ENCODE measurements around the gene MYOM3.

MYOM3 gene

DNA sequence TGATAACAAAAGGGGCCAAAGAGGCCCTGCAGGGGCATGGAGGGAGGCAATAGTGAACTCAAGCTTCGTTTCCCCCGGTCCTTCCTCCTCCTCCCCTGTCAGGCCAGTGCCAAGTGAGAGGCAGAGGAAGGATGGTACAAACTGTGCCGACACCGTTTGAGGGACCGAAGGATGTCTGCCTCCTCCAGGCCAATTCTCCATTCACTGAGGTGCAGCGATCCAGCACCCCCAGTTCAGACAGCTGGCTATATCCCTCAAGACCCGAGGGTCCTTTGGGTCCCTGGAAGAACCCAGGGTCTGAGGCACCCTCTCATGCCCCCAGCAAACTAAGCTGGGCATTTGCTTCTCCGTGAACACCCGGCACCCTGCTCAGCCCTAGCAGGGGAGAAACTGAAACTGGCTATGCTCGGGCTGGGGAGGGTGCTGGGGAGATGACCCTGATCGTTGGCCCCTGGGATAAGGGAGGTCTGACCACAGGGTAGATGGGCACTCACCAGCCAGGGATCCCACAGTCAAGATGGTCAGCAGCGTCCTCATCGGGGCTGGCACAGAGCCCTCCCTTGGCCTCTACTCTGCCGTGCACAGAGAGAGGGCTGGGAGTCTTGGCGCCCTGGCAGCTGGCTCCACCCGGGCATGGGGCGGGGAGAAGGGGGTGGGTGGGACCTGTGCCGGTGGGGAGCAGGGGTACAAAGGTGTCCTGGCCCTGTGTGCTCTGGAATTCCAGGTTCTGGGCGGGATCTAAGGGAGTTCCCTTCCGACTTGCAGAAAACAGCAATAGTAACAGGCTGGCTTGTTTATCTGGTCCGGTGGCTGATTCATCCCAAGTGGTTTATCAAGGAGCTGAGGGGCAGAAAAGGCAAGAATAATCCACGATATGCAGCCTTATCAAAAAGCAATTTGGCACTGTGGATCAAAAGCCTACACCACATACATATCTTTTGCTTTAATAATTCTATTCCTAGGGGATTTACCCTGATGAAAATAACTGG, 30.9 kb upstream of the MYOM3 start, which contains the start of gene IL22RA1:
IL22RA1 (minus strand) TSS at position 595 of the 989 bp plus-strand sequence; CDS start at position 537, 58 bp downstream.
- H3K4me1 Mint-ChIP-seq (ENCODE audit: low read depth), result no peaks in the 10 kb centered on the region
- H3K27me3 Mint-ChIP-seq, result peaks cover 6% of the 10 kb centered on the region
- H3K9me3 Mint-ChIP-seq, result no peaks in the 10 kb centered on the region
- no peak within 1 kb of the TSS for H3K27ac Mint-ChIP-seq
- no peaks in the 10 kb centered on the region for H3K36me3 Mint-ChIP-seq (ENCODE audit: low read depth)
- DNase-seq, result no peak
- no peak within 1 kb of the TSS for H3K4me3 Mint-ChIP-seq

DNA sequence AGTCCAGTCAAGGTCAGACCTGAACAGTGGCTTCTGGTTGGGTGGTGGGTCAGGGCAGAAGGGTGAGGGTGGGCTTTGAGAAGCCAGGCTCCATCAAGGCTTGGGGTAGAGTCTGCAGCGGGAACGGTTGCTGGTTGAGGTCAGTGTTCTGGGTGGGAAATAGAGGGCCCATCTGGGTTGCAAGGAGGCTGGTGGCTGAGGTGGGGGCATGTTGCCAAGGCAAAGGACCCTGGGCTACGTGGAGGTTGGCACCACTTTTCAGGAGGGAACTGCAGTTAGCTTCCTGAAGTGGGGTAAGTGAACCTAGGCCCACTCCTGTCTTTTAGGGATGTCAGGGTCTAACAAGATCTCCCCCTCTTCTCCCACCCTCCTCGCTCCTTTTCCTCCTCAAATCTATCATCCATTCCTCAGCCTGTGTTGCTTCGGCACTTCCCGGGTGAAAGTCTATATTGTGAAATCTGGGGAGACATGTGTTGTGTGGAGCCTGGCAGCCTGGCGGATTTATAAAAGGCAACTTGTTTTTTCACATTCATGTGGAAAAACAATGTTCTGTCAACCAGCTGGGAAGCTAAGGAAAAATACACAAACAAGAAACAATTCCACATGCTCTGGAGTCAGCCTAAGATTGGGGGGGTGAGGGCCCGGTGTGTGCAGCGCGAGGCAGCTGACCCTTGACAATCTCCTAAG, 29.5 kb upstream of the MYOM3 start:
- no peaks in the 10 kb centered on the region for H3K4me1 Mint-ChIP-seq (ENCODE audit: low read depth)
- H3K27me3 Mint-ChIP-seq, result peaks cover 8% of the 10 kb centered on the region
- H3K27ac Mint-ChIP-seq, result no peak overlapping the region
- no peak overlapping the region for H3K4me3 Mint-ChIP-seq
- DNase-seq, result no peak
- H3K9me3 Mint-ChIP-seq, result no peaks in the 10 kb centered on the region
- H3K36me3 Mint-ChIP-seq (ENCODE audit: low read depth), result no peaks in the 10 kb centered on the region

DNA sequence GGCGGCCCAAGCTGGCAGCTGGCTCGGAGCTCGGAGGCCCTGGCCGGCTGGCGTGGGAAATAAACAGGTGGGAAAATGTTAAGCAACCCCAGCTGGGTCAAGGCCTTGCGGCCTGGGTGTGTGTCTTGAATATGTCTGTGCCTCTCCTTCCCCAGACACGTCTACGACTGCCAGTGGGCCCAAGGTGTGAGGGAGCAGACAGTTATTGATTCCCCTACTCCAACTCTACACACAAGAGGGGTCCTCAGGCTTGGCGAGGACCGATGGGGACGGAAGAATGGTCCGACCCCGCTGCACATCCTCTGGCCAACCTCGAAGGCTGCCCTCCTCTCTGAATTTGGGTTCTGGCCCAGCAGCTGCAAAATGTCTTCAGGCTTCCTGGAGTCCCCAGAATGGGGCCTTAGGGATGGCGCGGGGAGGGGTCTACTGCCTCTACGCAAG, 28.8 kb upstream of the MYOM3 start:
- H3K4me1 Mint-ChIP-seq (ENCODE audit: low read depth), result no peaks in the 10 kb centered on the region

DNA sequence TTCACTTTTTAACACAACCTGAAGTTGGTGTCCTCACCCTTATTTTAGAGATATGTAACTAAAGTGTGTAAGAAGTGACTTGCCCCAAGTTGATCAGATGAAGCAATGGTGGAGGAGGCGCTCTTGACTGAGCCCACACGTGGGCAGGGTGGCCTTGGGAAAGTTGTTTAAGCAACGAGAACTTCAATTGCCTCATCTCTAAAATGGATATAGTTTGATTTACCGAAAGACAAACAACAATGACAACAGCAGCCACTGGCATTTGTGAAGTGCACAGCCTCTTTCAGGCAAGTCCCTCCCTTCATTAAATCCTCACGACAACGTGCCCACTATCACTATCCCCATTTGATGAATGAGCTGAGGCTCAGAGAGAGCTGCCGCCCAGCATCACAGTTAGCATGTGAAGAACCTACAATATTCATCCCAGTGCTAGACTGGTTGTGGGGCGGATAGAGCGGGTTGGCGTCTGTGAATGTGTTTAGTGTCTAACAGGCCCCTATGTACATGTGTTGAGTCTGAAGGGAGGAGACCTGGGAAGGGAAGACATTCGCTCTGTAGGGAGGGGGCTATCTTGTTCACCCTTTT, 28.0 kb upstream of the MYOM3 start:
- Mint-ChIP-seq H3K9me3 (no peaks in the 10 kb centered on the region), H3K36me3 (ENCODE audit: low read depth) (no peaks in the 10 kb centered on the region), H3K4me3 (no peak overlapping the region), H3K4me1 (ENCODE audit: low read depth) (no peaks in the 10 kb centered on the region), H3K27me3 (peaks cover 12% of the 10 kb centered on the region), H3K27ac (no peak overlapping the region)
- no peak for DNase-seq

More for the DNA sequence above, 28.8 kb upstream of the MYOM3 start:
- Mint-ChIP-seq H3K4me3 (no peak overlapping the region), H3K9me3 (no peaks in the 10 kb centered on the region), H3K27me3 (peaks cover 12% of the 10 kb centered on the region), H3K27ac (no peak overlapping the region), H3K36me3 (ENCODE audit: low read depth) (no peaks in the 10 kb centered on the region)
- DNase-seq, result no peak

DNA sequence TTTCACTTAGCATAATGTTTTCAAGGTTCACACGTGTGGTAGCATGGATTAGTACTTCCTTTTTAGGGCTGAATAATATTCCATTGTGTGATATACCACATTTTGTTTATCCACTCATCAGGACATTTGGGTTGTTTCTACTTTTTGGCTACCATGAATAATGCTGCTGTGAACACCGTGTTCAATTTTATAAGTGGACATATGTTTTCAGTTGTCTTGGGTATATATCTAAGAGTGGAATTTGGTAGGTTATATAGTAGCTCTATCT, 27.2 kb upstream of the MYOM3 start:
- H3K4me1 Mint-ChIP-seq (ENCODE audit: low read depth), result no peaks in the 10 kb centered on the region
- DNase-seq, result no peak
- H3K27ac Mint-ChIP-seq, result no peak overlapping the region

DNA sequence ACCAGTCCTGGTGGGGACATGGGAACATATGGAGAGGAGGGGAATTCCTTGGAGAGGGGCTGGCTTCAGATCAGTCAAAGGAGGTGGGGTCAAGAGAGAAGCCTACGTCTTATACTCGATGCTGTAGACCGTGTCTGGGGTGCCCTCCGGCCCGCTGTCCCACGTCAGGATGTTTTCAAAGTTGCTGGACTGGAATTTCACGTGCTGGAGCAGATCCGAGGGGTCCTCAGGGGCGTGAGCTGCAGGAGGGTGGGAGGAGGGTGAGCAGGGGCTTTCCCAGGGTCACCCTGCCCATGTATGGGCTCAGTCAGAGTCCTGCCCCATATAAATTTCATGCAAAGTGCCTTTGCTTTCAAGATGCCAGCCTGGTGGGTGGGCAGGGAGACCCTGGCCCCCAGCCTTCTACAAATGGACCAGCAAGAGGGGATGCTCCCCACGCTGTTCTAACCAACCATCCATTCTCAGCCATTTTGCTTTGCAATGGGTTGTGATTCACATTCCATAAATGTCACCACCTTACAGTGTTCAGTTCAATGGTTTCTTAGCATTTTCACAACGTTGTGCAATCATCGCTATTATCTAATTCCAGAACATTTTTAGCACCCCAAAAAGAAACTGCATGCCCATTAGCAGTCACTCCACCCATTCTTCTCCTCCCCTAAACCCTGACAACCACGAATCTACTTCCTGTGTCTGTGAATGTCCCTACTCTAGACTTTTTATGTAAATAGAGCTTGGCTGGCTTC, 26.7 kb upstream of the MYOM3 start:
- Mint-ChIP-seq H3K27me3 (peaks cover 10% of the 10 kb centered on the region), H3K36me3 (ENCODE audit: low read depth) (no peaks in the 10 kb centered on the region)

More for the DNA sequence above, 27.2 kb upstream of the MYOM3 start:
- H3K4me3 Mint-ChIP-seq, result no peak overlapping the region
- no peaks in the 10 kb centered on the region for H3K9me3 Mint-ChIP-seq
- peaks cover 11% of the 10 kb centered on the region for H3K27me3 Mint-ChIP-seq
- no peaks in the 10 kb centered on the region for H3K36me3 Mint-ChIP-seq (ENCODE audit: low read depth)

DNA sequence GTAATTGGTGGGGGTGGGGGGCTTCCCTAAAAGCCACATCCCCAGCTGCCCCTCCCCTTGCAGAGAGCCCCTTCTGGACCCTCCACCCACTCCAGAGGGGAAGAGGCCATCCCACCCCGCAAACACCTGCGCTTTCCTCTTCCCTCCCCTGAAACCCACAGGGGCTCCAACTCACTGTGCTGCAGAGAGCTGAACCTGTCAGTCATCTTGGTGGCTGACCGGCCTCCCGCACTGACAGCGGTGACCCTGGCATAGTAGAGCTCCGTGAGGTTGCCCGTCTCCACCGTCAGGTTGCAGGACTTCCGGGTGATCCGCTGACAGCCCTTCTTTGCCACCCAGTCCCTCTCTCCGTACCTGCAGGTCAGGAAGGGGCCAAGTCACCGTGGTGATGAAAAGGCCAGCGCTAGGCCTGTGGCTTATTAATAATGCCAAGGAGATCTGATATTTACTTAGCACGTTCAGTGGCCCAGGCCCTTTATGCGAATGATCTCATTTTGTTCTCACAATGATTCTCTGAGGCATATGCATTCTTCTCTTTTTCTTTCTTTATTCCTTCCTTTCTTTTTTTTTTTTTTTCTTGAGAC, 25.1 kb upstream of the MYOM3 start:
- Mint-ChIP-seq H3K36me3 (ENCODE audit: low read depth) (no peaks in the 10 kb centered on the region), H3K4me1 (ENCODE audit: low read depth) (no peaks in the 10 kb centered on the region), H3K9me3 (no peaks in the 10 kb centered on the region), H3K4me3 (no peak overlapping the region), H3K27me3 (peaks cover 10% of the 10 kb centered on the region), H3K27ac (no peak overlapping the region)
- no peak for DNase-seq

More for the DNA sequence above, 26.7 kb upstream of the MYOM3 start:
- Mint-ChIP-seq H3K4me3 (no peak overlapping the region), H3K9me3 (no peaks in the 10 kb centered on the region), H3K4me1 (ENCODE audit: low read depth) (no peaks in the 10 kb centered on the region), H3K27ac (no peak overlapping the region)
- DNase-seq, result no peak

DNA sequence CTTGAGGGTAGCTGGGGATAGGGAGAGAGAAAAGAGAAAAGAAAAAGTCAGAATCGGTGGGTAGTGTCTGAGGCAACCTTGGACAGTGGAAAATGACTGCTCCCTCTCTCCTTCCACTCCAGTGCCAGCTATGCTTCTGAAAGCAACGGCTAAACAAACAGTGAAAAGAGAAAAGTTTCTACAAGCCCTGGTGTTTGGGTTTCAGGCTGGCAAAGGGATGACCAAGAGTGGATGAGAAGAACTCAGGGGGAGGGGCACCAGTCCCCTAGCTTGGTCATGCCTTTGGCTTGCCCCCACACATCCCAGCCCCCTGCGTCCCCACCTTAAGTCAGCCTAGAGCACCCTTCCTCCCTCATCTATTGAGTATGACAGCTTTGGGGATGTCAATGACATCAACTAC, 22.4 kb upstream of the MYOM3 start:
- Mint-ChIP-seq H3K9me3 (no peaks in the 10 kb centered on the region), H3K27me3 (peaks cover 10% of the 10 kb centered on the region), H3K4me3 (no peak overlapping the region), H3K4me1 (ENCODE audit: low read depth) (no peaks in the 10 kb centered on the region), H3K36me3 (ENCODE audit: low read depth) (no peaks in the 10 kb centered on the region), H3K27ac (no peak overlapping the region)
- DNase-seq, result no peak

DNA sequence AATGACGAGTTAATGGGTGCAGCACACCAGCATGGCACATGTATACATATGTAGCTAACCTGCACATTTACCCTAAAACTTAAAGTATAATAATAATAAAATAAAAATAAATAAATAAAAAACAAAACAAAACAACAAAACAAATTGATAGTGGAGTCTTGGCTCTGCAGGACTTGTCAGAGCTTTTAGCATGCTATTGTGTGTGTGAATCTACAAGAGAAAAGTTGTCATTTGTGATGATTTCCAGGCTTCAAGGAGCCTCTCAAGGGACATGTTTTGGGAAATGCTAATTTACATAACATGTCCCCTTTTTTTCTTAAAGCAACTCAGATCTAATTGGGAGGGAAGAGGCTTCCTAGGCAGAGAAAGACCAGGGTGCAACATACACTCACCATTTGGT, 21.9 kb upstream of the MYOM3 start:
- DNase-seq, result no peak
- H3K9me3 Mint-ChIP-seq, result no peaks in the 10 kb centered on the region
- no peak overlapping the region for H3K27ac Mint-ChIP-seq
- peaks cover 10% of the 10 kb centered on the region for H3K27me3 Mint-ChIP-seq
- H3K36me3 Mint-ChIP-seq (ENCODE audit: low read depth), result no peaks in the 10 kb centered on the region
- no peak overlapping the region for H3K4me3 Mint-ChIP-seq
- no peaks in the 10 kb centered on the region for H3K4me1 Mint-ChIP-seq (ENCODE audit: low read depth)

DNA sequence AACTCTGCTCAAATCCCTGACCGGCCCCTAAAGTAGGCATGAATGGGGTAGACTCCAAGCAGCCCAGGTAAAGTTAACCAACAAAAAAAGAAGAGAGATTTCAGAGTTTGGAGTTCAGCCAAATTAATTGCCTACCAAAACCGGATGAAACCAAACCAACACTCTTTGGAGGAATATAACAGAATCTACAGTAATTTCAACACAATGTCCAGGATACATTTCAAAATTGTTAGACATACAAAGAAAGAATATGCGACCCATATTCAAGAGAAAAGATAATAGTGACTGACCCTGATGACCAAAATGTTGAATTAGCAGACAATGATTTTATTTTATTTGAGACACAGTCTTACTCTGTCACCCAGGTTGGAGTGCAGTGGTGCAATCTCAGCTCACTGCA, 18.4 kb upstream of the MYOM3 start:
- no peaks in the 10 kb centered on the region for H3K9me3 Mint-ChIP-seq
- peaks cover 3% of the 10 kb centered on the region for H3K27me3 Mint-ChIP-seq
- no peak overlapping the region for H3K4me3 Mint-ChIP-seq
- H3K4me1 Mint-ChIP-seq (ENCODE audit: low read depth), result peaks cover 3% of the 10 kb centered on the region
- H3K27ac Mint-ChIP-seq, result no peak overlapping the region
- H3K36me3 Mint-ChIP-seq (ENCODE audit: low read depth), result no peaks in the 10 kb centered on the region
- no peak for DNase-seq

DNA sequence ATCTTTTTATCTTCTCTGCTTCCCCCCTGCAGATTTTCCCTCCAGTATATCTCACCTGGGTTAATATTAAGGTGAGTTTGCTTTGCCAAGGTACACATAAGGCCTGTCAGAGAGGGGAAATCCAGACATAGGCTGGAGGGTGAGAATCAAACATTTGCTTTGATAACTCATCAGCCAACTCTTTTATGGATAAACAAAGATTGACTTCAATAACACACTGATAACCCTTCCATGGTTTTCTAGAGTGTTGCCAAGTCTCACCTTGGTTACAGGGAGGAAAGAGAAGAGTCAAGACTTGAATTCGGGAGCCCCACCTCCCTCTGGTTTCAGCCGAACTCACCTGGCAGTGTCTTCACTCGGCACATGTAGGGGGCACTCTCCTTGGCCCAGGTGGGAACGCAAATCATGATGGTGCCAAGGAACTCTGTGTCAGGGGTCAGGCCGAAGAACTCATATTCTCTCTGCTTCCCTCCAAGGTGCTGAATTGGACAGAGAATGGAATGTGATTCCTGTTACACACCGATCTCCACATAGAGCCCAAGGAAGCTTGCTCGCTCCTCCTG, 15.9 kb upstream of the MYOM3 start:
- H3K4me3 Mint-ChIP-seq, result no peak overlapping the region
- no peaks in the 10 kb centered on the region for H3K9me3 Mint-ChIP-seq
- no peak overlapping the region for H3K27ac Mint-ChIP-seq
- peaks cover 3% of the 10 kb centered on the region for H3K4me1 Mint-ChIP-seq (ENCODE audit: low read depth)
- no peak for DNase-seq
- H3K36me3 Mint-ChIP-seq (ENCODE audit: low read depth), result no peaks in the 10 kb centered on the region
- H3K27me3 Mint-ChIP-seq, result no peaks in the 10 kb centered on the region

DNA sequence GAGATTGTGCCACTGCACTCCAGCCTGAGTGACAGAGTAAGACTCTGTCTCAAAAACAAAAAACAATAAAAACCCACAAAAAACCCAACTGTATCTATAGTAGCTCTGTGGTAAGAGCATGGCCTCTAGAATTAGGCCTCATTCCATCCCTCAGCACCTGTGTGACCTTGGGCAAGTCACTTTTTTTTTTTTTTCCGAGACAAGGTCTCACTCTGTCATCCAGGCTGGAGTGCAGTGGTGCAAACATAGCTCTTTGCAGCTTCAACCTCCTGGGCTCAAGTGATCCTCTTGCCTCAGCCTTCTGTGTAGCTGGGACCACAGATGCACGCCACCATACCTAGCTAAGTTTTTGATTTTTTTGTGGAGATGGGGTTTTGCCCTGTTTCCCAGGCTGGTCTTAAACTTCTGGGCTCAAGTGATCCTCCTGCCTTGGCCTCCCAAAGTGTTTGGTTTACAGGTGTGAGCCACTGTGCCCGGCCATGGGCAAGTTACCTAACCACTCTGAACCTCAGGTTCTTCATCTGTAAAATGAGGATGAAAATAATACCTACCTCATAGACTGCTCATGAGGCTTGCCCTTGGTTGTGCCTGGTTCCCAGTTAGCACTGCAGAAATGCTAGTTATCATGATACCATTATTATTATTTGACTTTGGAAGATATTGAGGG, 15.3 kb upstream of the MYOM3 start:
- H3K27ac Mint-ChIP-seq, result no peak overlapping the region
- H3K9me3 Mint-ChIP-seq, result no peaks in the 10 kb centered on the region
- DNase-seq, result no peak

DNA sequence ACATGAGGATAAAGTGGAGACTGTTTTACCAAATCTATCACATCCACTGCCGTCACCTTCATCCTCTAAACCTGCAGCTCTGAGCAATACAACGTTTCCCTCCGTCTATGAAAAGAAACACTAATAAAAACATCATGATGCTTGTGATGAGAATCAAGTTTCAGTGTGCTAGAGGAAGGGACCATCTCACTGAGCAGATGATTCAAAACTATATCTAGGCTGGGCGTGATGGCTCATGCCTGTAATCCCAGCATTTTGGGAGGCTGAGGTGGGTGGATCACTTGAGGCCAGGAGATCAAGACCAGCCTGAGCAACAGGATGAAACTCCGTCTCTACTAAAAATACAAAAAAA, 14.7 kb upstream of the MYOM3 start:
- no peaks in the 10 kb centered on the region for H3K27me3 Mint-ChIP-seq

More for the DNA sequence above, 15.3 kb upstream of the MYOM3 start:
- Mint-ChIP-seq H3K27me3 (no peaks in the 10 kb centered on the region), H3K4me3 (no peak overlapping the region), H3K36me3 (ENCODE audit: low read depth) (no peaks in the 10 kb centered on the region), H3K4me1 (ENCODE audit: low read depth) (peaks cover 3% of the 10 kb centered on the region)

More for the DNA sequence above, 14.7 kb upstream of the MYOM3 start:
- DNase-seq, result no peak
- Mint-ChIP-seq H3K27ac (no peak overlapping the region), H3K4me1 (ENCODE audit: low read depth) (peaks cover 3% of the 10 kb centered on the region), H3K9me3 (no peaks in the 10 kb centered on the region), H3K36me3 (ENCODE audit: low read depth) (no peaks in the 10 kb centered on the region), H3K4me3 (no peak overlapping the region)
